HCT116 (cell line): ENCODE results near the gene ITGA4. TPM values are rescaled to one million over a fixed set of nuclear protein-coding genes. Genes with fewer than 3 reads are reported as not detected.

Source experiments
- ATAC-seq: fragments of 200-7000 bp; cut with Tn5 transposase; 2 replicates; pipeline ENCODE4 v1.9.1; 2020; ENCODE audit warnings: mild to moderate bottlenecking, moderate library complexity
- BruUV-seq: library from RNA; stranded (reverse); fragments of 400-500 nt; replicated peaks from 2 replicates; lab custom pipeline; 2021; lab: Mats Ljungman, UMichigan
- CTCF ChIA-PET: fragments of 300-600 bp; sonication (Branson Sonifier 250); formaldehyde crosslinking; loops from one replicate; lab custom pipeline; 2021; ENCODE audit warnings: antibody characterized with exemption; lab: Charles Lee
- POLR2A ChIA-PET: fragments of 300-600, 350-600 bp; sonication (Branson Sonifier 250); formaldehyde crosslinking; loops from one replicate; lab custom pipeline; 2021; ENCODE audit warnings: antibody characterized with exemption; lab: Charles Lee
- RAD21 ChIA-PET, 2 experiments: fragments of 300-600 bp; sonication (Branson Sonifier 250); formaldehyde crosslinking; loops; one replicate each; lab custom pipeline; 2023; ENCODE audit warnings: low total read pairs in 2 of 2; ENCODE audit not compliant: uncharacterized antibody in 2 of 2, unreplicated experiment in 2 of 2, low non-redundant PET in 1 of 2; lab: Charles Lee
- DNase-seq: peaks from one replicate; pipeline ENCODE4 v3.0.0-alpha.2; 2010; ENCODE audit warnings: low read depth, low spot score
- H2AFZ ChIP-seq: fragments of 200-600 bp; shearing (Covaris generic), sonication (generic); 2 replicates; pipeline ENCODE4 v1.6.1; 2017; ENCODE audit warnings: low read depth, mixed run types, mixed read lengths, antibody characterized with exemption, low read length; ENCODE audit not compliant: poor library complexity, severe bottlenecking
- H3K27ac ChIP-seq: 2 replicates; pipeline ENCODE4 v1.5.1; 2012; ENCODE audit warnings: low read depth, low read length
- H3K27me3 ChIP-seq: fragments of 200-600 bp; sonication (generic); 2 replicates; pipeline ENCODE4 v1.6.1; 2016; ENCODE audit warnings: mixed run types, low read length, mixed read lengths; ENCODE audit not compliant: insufficient read depth
- H3K36me3 ChIP-seq, 2 experiments: fragments of 200-500 bp in 1 of 2; fragments of 200-600 bp in 1 of 2; sonication (Bioruptor generic) in 1 of 2; sonication (generic) in 1 of 2; 2 replicates each; pipeline versions ENCODE4 v1.5.1 to v1.6.1; 2014 to 2016; ENCODE audit warnings: low read length in 2 of 2, inconsistent platforms in 1 of 2, mixed read lengths in 1 of 2, mixed run types in 1 of 2; ENCODE audit not compliant: insufficient read depth in 2 of 2, control insufficient read depth in 1 of 2
- H3K4me1 ChIP-seq, 2 experiments: fragments of 200-600 bp in 1 of 2; sonication (generic) in 1 of 2; 2 replicates each; pipeline versions ENCODE4 v1.5.1 to v1.6.1; 2012 to 2017; ENCODE audit warnings: low read length in 2 of 2, inconsistent platforms in 1 of 2, mild to moderate bottlenecking in 1 of 2, mixed read lengths in 1 of 2, mixed run types in 1 of 2, moderate library complexity in 1 of 2; ENCODE audit not compliant: insufficient read depth in 2 of 2, control insufficient read depth in 1 of 2
- H3K4me2 ChIP-seq: fragments of 200-600 bp; sonication (generic); 2 replicates; pipeline ENCODE4 v1.6.1; 2017; ENCODE audit warnings: mixed run types, low read length, mixed read lengths
- H3K4me3 ChIP-seq, 2 experiments: fragments of 200-600 bp in 1 of 2; sonication (generic) in 1 of 2; replicated peaks in 1 of 2; 2 replicates each; pipeline ENCODE4 v1.5.1; 2011 to 2016; ENCODE audit warnings: low read length in 2 of 2, control low read depth in 1 of 2, low read depth in 1 of 2, mild to moderate bottlenecking in 1 of 2, mixed read lengths in 1 of 2, mixed run types in 1 of 2
- H3K79me2 ChIP-seq: fragments of 200-600 bp; sonication (generic); 2 replicates; pipeline ENCODE4 v1.6.1; 2017; ENCODE audit warnings: mild to moderate bottlenecking, mixed run types, low read length, moderate library complexity, mixed read lengths; ENCODE audit not compliant: insufficient read depth
- H3K9ac ChIP-seq: fragments of 200-600 bp; sonication (generic); 2 replicates; pipeline ENCODE4 v1.6.1; 2016; ENCODE audit warnings: low read length, mixed read lengths
- H3K9me2 ChIP-seq: fragments of 200-600 bp; sonication (generic), shearing (Covaris generic); 2 replicates; pipeline ENCODE4 v1.6.1; 2017; ENCODE audit warnings: mixed run types, mild to moderate bottlenecking, moderate library complexity; ENCODE audit not compliant: insufficient read depth
- H3K9me3 ChIP-seq, 2 experiments: fragments of 200-500 bp in 1 of 2; fragments of 200-600 bp in 1 of 2; sonication (Bioruptor generic) in 1 of 2; sonication (generic) in 1 of 2; 2 replicates each; pipeline ENCODE4 v1.6.1; 2014 to 2017; ENCODE audit warnings: low read length in 2 of 2, mixed read lengths in 2 of 2, inconsistent platforms in 1 of 2, low read depth in 1 of 2, mild to moderate bottlenecking in 1 of 2, mixed run types in 1 of 2, moderate library complexity in 1 of 2; ENCODE audit not compliant: control insufficient read depth in 1 of 2, insufficient read depth in 1 of 2
- H4K20me1 ChIP-seq: fragments of 200-600 bp; sonication (generic), shearing (Covaris generic); 2 replicates; pipeline ENCODE4 v1.6.1; 2017; ENCODE audit warnings: mixed run types, mild to moderate bottlenecking, moderate library complexity; ENCODE audit not compliant: insufficient read depth
- CEBPB ChIP-seq: IDR thresholded peaks from 2 replicates; pipeline ENCODE4 v1.6.1; 2012; ENCODE audit warnings: low read depth
- EGR1 ChIP-seq: IDR thresholded peaks from 2 replicates; pipeline ENCODE4 v1.6.1; 2012; ENCODE audit warnings: low read depth
- ELF1 ChIP-seq: IDR thresholded peaks from 2 replicates; pipeline ENCODE4 v1.6.1; 2012; ENCODE audit warnings: low read depth, borderline replicate concordance
- FOSL1 ChIP-seq: IDR thresholded peaks from 2 replicates; pipeline ENCODE4 v1.6.1; 2012; ENCODE audit warnings: low read depth
- JUND ChIP-seq: IDR thresholded peaks from 2 replicates; pipeline ENCODE4 v1.6.1; 2012
- POLR2A ChIP-seq: IDR thresholded peaks from 2 replicates; pipeline ENCODE4 v1.7.0; 2011; ENCODE audit warnings: borderline replicate concordance; ENCODE audit not compliant: insufficient read depth, insufficient read length; ENCODE audit errors: extremely low read depth
- POLR2AphosphoS5 ChIP-seq: IDR thresholded peaks from 2 replicates; pipeline ENCODE4 v1.6.1; 2011; ENCODE audit warnings: mild to moderate bottlenecking, low read depth, low read length, moderate library complexity
- SIN3A ChIP-seq: IDR thresholded peaks from 2 replicates; pipeline ENCODE4 v1.6.1; 2012; ENCODE audit warnings: low read depth
- SP1 ChIP-seq: IDR thresholded peaks from 2 replicates; pipeline ENCODE4 v1.6.1; 2012; ENCODE audit warnings: low read depth
- SRF ChIP-seq: IDR thresholded peaks from 2 replicates; pipeline ENCODE4 v1.6.1; 2012; ENCODE audit warnings: low read depth
- YY1 ChIP-seq: IDR thresholded peaks from 2 replicates; pipeline ENCODE4 v1.6.1; 2011; ENCODE audit warnings: low read length, low read depth, moderate library complexity, mild to moderate bottlenecking; ENCODE audit not compliant: insufficient replicate concordance; ENCODE audit errors: extremely low read depth
- ZBTB33 ChIP-seq: IDR thresholded peaks from 2 replicates; pipeline ENCODE4 v1.6.1; 2011; ENCODE audit warnings: mild to moderate bottlenecking, low read length, moderate library complexity; ENCODE audit not compliant: insufficient replicate concordance; ENCODE audit errors: extremely low read depth
- ZFX ChIP-seq: fragments of 450-650 bp; IDR thresholded peaks from 2 replicates; pipeline ENCODE4 v1.6.1; 2017
- intact Hi-C: fragments of 100-400 bp; cut with micrococcal nuclease; formaldehyde crosslinking; loops from 2 replicates; pipeline ENCODE4 v1.10.0; 2022
- total RNA-seq: library from RNA; stranded (reverse); gene quantifications from one replicate; pipeline ENCODE4 v1.2.1, GENCODE V29; 2021; ENCODE audit not compliant: unreplicated experiment

ITGA4 gene
- total RNA-seq, 1 experiment from 2014 or later = 0.49 TPM

- no peak for TF ChIP-seq ZBTB33
- no peak for TF ChIP-seq SRF
- no peak for TF ChIP-seq SP1
- TF ChIP-seq JUND = no peak
- no peak for TF ChIP-seq EGR1
- TF ChIP-seq POLR2AphosphoS5 = no peak
Measured at GRCh38 chr2:181528441-181528840, 71.3 kb downstream of the ITGA4 start (continued).

- no peak overlapping the region for H3K27ac ChIP-seq
- H4K20me1 ChIP-seq = no peaks in the 10 kb centered on the region
- TF ChIP-seq ELF1 (no peak), POLR2A (no peak)
- no peaks in the 10 kb centered on the region for H3K4me1 ChIP-seq
- no TSS peak for BruUV-seq
- no peak overlapping the region for H3K9ac ChIP-seq
- H3K4me3 ChIP-seq = no peak overlapping the region
- DNase-seq (no peak), ATAC-seq (no peak)
- ChIA-PET RAD21 (no interaction called here), CTCF (no interaction called here), POLR2A (no interaction called here)
- no peaks in the 10 kb centered on the region for H3K9me2 ChIP-seq
- no peaks in the 10 kb centered on the region for H3K79me2 ChIP-seq
- no peaks in the 10 kb centered on the region for H3K9me3 ChIP-seq
- H3K27me3 ChIP-seq = no peaks in the 10 kb centered on the region
- H2AFZ ChIP-seq = no peak overlapping the region
- H3K4me2 ChIP-seq = no peak overlapping the region
- intact Hi-C loops = no loop called here
- no peaks in the 10 kb centered on the region for H3K36me3 ChIP-seq
Measured at GRCh38 chr2:181536730-181537129, 79.5 kb downstream of the ITGA4 start.

- H3K79me2 ChIP-seq = no peaks in the 10 kb centered on the region
- intact Hi-C loops = no loop called here
- TF ChIP-seq SIN3A (no peak), JUND (no peak), ELF1 (no peak), SRF (no peak), POLR2A (no peak), FOSL1 (no peak), YY1 (no peak), CEBPB (no peak), ZFX (no peak), SP1 (no peak), POLR2AphosphoS5 (no peak)
- TF ChIP-seq, all 23 proteins: peak for 0
- BruUV-seq = no TSS peak
- no peak overlapping the region for H3K4me2 ChIP-seq
- no peaks in the 10 kb centered on the region for H3K9me3 ChIP-seq
- CTCF ChIA-PET = no interaction called here
- H3K27ac ChIP-seq = no peak overlapping the region
- no peak overlapping the region for H2AFZ ChIP-seq
- H3K36me3 ChIP-seq = no peaks in the 10 kb centered on the region
- no peaks in the 10 kb centered on the region for H3K9me2 ChIP-seq
- DNase-seq (no peak), ATAC-seq (no peak)
- no peak overlapping the region for H3K4me3 ChIP-seq
- H3K27me3 ChIP-seq = no peaks in the 10 kb centered on the region
- RAD21 ChIA-PET = no interaction called here
- H3K4me1 ChIP-seq = no peaks in the 10 kb centered on the region
- H3K9ac ChIP-seq = no peak overlapping the region
- H4K20me1 ChIP-seq = no peaks in the 10 kb centered on the region
- POLR2A ChIA-PET = no interaction called here
Measured at GRCh38 chr2:181540421-181540820, 83.2 kb downstream of the ITGA4 start.
